H9 (cell line): ENCODE results near the gene ARPC2. TPM values are rescaled to one million over a fixed set of nuclear protein-coding genes. Genes with fewer than 3 reads are reported as not detected.

Source experiments
- DNase-seq: peaks from one replicate; pipeline ENCODE4 v3.0.0-alpha.2; 2017
- H2AFZ ChIP-seq: one replicate; pipeline ENCODE4 v1.6.1; 2013; ENCODE audit warnings: mild to moderate bottlenecking, low read length, control low read depth, moderate library complexity
- H2AK5ac ChIP-seq: 2 replicates; pipeline ENCODE4 v1.6.1; 2013; ENCODE audit warnings: low read length, control low read depth, mixed read lengths; ENCODE audit not compliant: insufficient read length
- H2BK120ac ChIP-seq: one replicate; pipeline ENCODE4 v1.6.1; 2013; ENCODE audit warnings: low read depth, mild to moderate bottlenecking, low read length, control low read depth, inconsistent platforms; ENCODE audit not compliant: poor library complexity, severe bottlenecking
- H2BK12ac ChIP-seq: 2 replicates; pipeline ENCODE4 v1.6.1; 2013; ENCODE audit warnings: low read length, control low read depth, mixed read lengths, low read depth; ENCODE audit not compliant: insufficient read length
- H2BK15ac ChIP-seq: 2 replicates; pipeline ENCODE4 v1.6.1; 2013; ENCODE audit warnings: low read depth, low read length, control low read depth
- H2BK20ac ChIP-seq: one replicate; pipeline ENCODE4 v1.6.1; 2013; ENCODE audit warnings: low read depth, mild to moderate bottlenecking, low read length, control low read depth, inconsistent platforms; ENCODE audit not compliant: poor library complexity, severe bottlenecking
- H2BK5ac ChIP-seq: 2 replicates; pipeline ENCODE4 v1.6.1; 2013; ENCODE audit warnings: low read length, control low read depth, mixed read lengths; ENCODE audit not compliant: insufficient read length
- H3K14ac ChIP-seq: 2 replicates; pipeline ENCODE4 v1.6.1; 2013; ENCODE audit warnings: low read length, control low read depth; ENCODE audit not compliant: insufficient read depth
- H3K18ac ChIP-seq: 2 replicates; pipeline ENCODE4 v1.6.1; 2013; ENCODE audit warnings: low read depth, mild to moderate bottlenecking, mixed read lengths, low read length, control low read depth; ENCODE audit not compliant: insufficient read length
- H3K23ac ChIP-seq: 2 replicates; pipeline ENCODE4 v1.6.1; 2013; ENCODE audit warnings: low read length, control low read depth, mixed read lengths, low read depth; ENCODE audit not compliant: insufficient read length
- H3K23me2 ChIP-seq: 2 replicates; pipeline ENCODE4 v1.6.1; 2013; ENCODE audit warnings: low read depth, mild to moderate bottlenecking, mixed read lengths, low read length, control low read depth; ENCODE audit not compliant: insufficient read length, poor library complexity, severe bottlenecking
- H3K27ac ChIP-seq: 2 replicates; pipeline ENCODE4 v1.5.1; 2013; ENCODE audit warnings: low read length, control low read depth, mixed read lengths, low read depth; ENCODE audit not compliant: insufficient read length
- H3K27me3 ChIP-seq: 2 replicates; pipeline ENCODE4 v1.6.1; 2013; ENCODE audit warnings: low read length, control low read depth, inconsistent platforms; ENCODE audit not compliant: insufficient read depth
- H3K4ac ChIP-seq: 2 replicates; pipeline ENCODE4 v1.6.1; 2013; ENCODE audit warnings: low read depth, mild to moderate bottlenecking, control low read depth, inconsistent platforms, low read length, moderate library complexity
- H3K4me1 ChIP-seq: 2 replicates; pipeline ENCODE4 v1.6.1; 2013; ENCODE audit warnings: low read length, control low read depth, inconsistent platforms; ENCODE audit not compliant: insufficient read depth
- H3K4me2 ChIP-seq: 2 replicates; pipeline ENCODE4 v1.6.1; 2013; ENCODE audit warnings: low read length, control low read depth, mixed read lengths; ENCODE audit not compliant: insufficient read length, insufficient read depth
- H3K56ac ChIP-seq: 2 replicates; pipeline ENCODE4 v1.6.1; 2013; ENCODE audit warnings: low read depth, mild to moderate bottlenecking, mixed read lengths, low read length, control low read depth; ENCODE audit not compliant: insufficient read length
- H3K79me1 ChIP-seq: 2 replicates; pipeline ENCODE4 v1.6.1; 2013; ENCODE audit warnings: low read depth, mild to moderate bottlenecking, moderate library complexity, low read length, control low read depth, inconsistent platforms; ENCODE audit not compliant: insufficient read depth, poor library complexity, severe bottlenecking
- H3K79me2 ChIP-seq: 2 replicates; pipeline ENCODE4 v1.6.1; 2013; ENCODE audit warnings: low read length, control low read depth, inconsistent platforms; ENCODE audit not compliant: insufficient read depth
- H3K9ac ChIP-seq: 2 replicates; pipeline ENCODE4 v1.6.1; 2013; ENCODE audit warnings: low read length, control low read depth, mixed read lengths; ENCODE audit not compliant: insufficient read length; ENCODE audit errors: extremely low read depth
- H3K9me3 ChIP-seq: one replicate; pipeline ENCODE4 v1.6.1; 2013; ENCODE audit warnings: low read depth, low read length, inconsistent platforms; ENCODE audit not compliant: control insufficient read depth
- H3T11ph ChIP-seq: one replicate; pipeline ENCODE4 v1.6.1; 2013; ENCODE audit warnings: mild to moderate bottlenecking, low read length, control low read depth, inconsistent platforms
- H4K20me1 ChIP-seq: one replicate; pipeline ENCODE4 v1.6.1; 2013; ENCODE audit not compliant: control insufficient read depth, insufficient read length, insufficient read depth
- H4K5ac ChIP-seq: 2 replicates; pipeline ENCODE4 v1.6.1; 2013; ENCODE audit warnings: low read depth, mild to moderate bottlenecking, mixed read lengths, low read length, control low read depth; ENCODE audit not compliant: insufficient read length
- H4K8ac ChIP-seq: replicated peaks from 2 replicates; pipeline ENCODE4 v1.6.1; 2013; ENCODE audit warnings: low read length, control low read depth, mixed read lengths, low read depth; ENCODE audit not compliant: insufficient read length
- H4K91ac ChIP-seq: 2 replicates; pipeline ENCODE4 v1.6.1; 2013; ENCODE audit warnings: low read depth, mild to moderate bottlenecking, moderate library complexity, mixed read lengths, low read length, control low read depth; ENCODE audit not compliant: insufficient read length
- H3K27ac Mint-ChIP-seq, 3 experiments: 2 replicates in 2 of 3; 3 replicates in 1 of 3; pipeline ENCODE4 v1.8.0; 2020 to 2021; ENCODE audit warnings: mixed read lengths in 3 of 3, mild to moderate bottlenecking in 1 of 3, moderate library complexity in 1 of 3
- H3K27me3 Mint-ChIP-seq: 2 replicates; pipeline ENCODE4 v1.8.0; 2021; ENCODE audit warnings: low read depth, mild to moderate bottlenecking, moderate library complexity, mixed read lengths
- H3K36me3 Mint-ChIP-seq, 3 experiments: 2 replicates in 2 of 3; 3 replicates in 1 of 3; pipeline ENCODE4 v1.8.0; 2020 to 2021; ENCODE audit warnings: low read depth in 3 of 3, mixed read lengths in 3 of 3; ENCODE audit not compliant: insufficient read depth in 1 of 3
- H3K4me1 Mint-ChIP-seq, 2 experiments: 2 replicates each; pipeline ENCODE4 v1.8.0; 2020; ENCODE audit warnings: mixed read lengths in 2 of 2
- H3K4me3 Mint-ChIP-seq, 2 experiments: 2 replicates in 1 of 2; 3 replicates in 1 of 2; pipeline ENCODE4 v1.8.0; 2020 to 2021; ENCODE audit warnings: mild to moderate bottlenecking in 2 of 2, mixed read lengths in 2 of 2, moderate library complexity in 1 of 2
- H3K9me3 Mint-ChIP-seq, 2 experiments: 2 replicates in 1 of 2; 3 replicates in 1 of 2; pipeline ENCODE4 v1.8.0; 2020; ENCODE audit warnings: mild to moderate bottlenecking in 2 of 2, mixed read lengths in 2 of 2, moderate library complexity in 1 of 2
- WGBS: extraction: QIAGEN DNeasy Blood & Tissue Kit; methylation state at CpG from one replicate; pipeline ENCODE4 v1.1.7; 2013; ENCODE audit warnings: missing lambda C conversion rate, low lambda C conversion rate, mixed read lengths; ENCODE audit not compliant: insufficient read length; ENCODE audit errors: extremely low coverage; 5-methylcytosine and 5-hydroxymethylcytosine counted together
- total RNA-seq: library from RNA; stranded (reverse); gene quantifications from 2 replicates; pipeline ENCODE4 v1.2.1, GENCODE V29; 2021
- TF ChIP-seq, protein P1 (sequence below): fragments of 200-600 bp; sonication (generic); conservative IDR thresholded peaks from 3 replicates; pipeline ENCODE4 v1.8.0; 2021; ENCODE audit warnings: antibody characterized with exemption, mild to moderate bottlenecking

Gene ARPC2
- total RNA-seq, 1 experiment from 2014 or later: 197 TPM

DNA sequence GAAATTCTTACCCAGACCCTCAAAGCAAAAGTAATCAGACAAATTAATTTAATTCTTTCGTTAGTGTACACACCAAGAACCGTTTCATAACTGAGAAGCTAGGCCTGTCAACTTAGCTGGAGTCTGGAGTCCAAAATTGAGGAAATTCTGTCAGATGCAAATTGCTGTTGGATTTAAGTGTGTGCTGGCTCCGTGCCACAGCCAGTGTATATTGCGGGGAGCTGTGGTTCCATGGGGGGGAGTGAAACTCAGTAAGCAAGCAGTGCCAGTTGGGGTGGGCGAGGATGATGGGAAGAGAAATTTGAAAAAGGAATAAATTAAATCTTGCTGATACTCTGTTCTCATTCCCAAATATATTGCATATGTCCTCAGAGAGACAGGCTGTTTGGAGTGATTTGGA lies 4.0 kb downstream of the ARPC2 start:
- TF ChIP-seq, protein P1, sequence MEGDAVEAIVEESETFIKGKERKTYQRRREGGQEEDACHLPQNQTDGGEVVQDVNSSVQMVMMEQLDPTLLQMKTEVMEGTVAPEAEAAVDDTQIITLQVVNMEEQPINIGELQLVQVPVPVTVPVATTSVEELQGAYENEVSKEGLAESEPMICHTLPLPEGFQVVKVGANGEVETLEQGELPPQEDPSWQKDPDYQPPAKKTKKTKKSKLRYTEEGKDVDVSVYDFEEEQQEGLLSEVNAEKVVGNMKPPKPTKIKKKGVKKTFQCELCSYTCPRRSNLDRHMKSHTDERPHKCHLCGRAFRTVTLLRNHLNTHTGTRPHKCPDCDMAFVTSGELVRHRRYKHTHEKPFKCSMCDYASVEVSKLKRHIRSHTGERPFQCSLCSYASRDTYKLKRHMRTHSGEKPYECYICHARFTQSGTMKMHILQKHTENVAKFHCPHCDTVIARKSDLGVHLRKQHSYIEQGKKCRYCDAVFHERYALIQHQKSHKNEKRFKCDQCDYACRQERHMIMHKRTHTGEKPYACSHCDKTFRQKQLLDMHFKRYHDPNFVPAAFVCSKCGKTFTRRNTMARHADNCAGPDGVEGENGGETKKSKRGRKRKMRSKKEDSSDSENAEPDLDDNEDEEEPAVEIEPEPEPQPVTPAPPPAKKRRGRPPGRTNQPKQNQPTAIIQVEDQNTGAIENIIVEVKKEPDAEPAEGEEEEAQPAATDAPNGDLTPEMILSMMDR: no peak
- no peak overlapping the region for H2BK5ac ChIP-seq
- H2BK12ac ChIP-seq: no peak overlapping the region
- no peak overlapping the region for H3T11ph ChIP-seq
- DNase-seq: no peak
- peaks cover 49% of the 10 kb centered on the region for H3K79me2 ChIP-seq
- H3K27ac Mint-ChIP-seq: peak overlapping the region in 1 of 3 experiments; percentile 59; a peak in 1 of 7 replicates
- H3K27me3 Mint-ChIP-seq: no peaks in the 10 kb centered on the region
- H2AFZ ChIP-seq: no peak overlapping the region
- no peak overlapping the region for H2BK15ac ChIP-seq
- H3K9ac ChIP-seq: no peak overlapping the region
- H3K36me3 Mint-ChIP-seq: peaks cover 0 to 35% (median 35%) of the 10 kb centered on the region in 3 experiments; a peak in 5 of 7 replicates
- no peak overlapping the region for H3K14ac ChIP-seq
- no peaks in the 10 kb centered on the region for H3K27me3 ChIP-seq
- H4K91ac ChIP-seq: no peak overlapping the region
- H3K4ac ChIP-seq: no peak overlapping the region
- no peak overlapping the region for H2AK5ac ChIP-seq
- H2BK120ac ChIP-seq: no peak overlapping the region
- no peak overlapping the region for H4K8ac ChIP-seq
- peaks cover 28 to 29% of the 10 kb centered on the region in 2 experiments for H3K4me1 Mint-ChIP-seq
- H2BK20ac ChIP-seq: no peak overlapping the region
- no peaks in the 10 kb centered on the region for H4K20me1 ChIP-seq
- no peak overlapping the region for H3K4me3 Mint-ChIP-seq
- H3K23ac ChIP-seq: no peak overlapping the region
- no peak overlapping the region for H3K18ac ChIP-seq
- peaks cover 17% of the 10 kb centered on the region for H3K79me1 ChIP-seq
- no peak overlapping the region for H3K56ac ChIP-seq
- H3K9me3 Mint-ChIP-seq: no peaks in the 10 kb centered on the region
- H3K23me2 ChIP-seq: peaks cover 11% of the 10 kb centered on the region
- 0 out of 2 replicates have a peak, but pooled peaks cover 3% of the 10 kb centered on the region for H3K4me1 ChIP-seq
- H4K5ac ChIP-seq: no peak overlapping the region
- no peaks in the 10 kb centered on the region for H3K9me3 ChIP-seq
- no peak overlapping the region for H3K4me2 ChIP-seq
- H3K27ac ChIP-seq: no peak overlapping the region
- no CpG with 5 or more reads among the region's 5 CpGs for WGBS
